Suppressor macrophage treated with lipopolysaccharide for 4 hours (primary cell): ENCODE data around the gene CLHC1.
"Not testable (repeated sequence)": the region's sequence is repeated elsewhere in the genome, so short reads cannot be mapped to it uniquely, and the experiment has no call there.

Experiments used
- DNase-seq: peaks from one replicate; pipeline ENCODE4 v3.0.0-alpha.2; 2020

Gene CLHC1

DNA sequence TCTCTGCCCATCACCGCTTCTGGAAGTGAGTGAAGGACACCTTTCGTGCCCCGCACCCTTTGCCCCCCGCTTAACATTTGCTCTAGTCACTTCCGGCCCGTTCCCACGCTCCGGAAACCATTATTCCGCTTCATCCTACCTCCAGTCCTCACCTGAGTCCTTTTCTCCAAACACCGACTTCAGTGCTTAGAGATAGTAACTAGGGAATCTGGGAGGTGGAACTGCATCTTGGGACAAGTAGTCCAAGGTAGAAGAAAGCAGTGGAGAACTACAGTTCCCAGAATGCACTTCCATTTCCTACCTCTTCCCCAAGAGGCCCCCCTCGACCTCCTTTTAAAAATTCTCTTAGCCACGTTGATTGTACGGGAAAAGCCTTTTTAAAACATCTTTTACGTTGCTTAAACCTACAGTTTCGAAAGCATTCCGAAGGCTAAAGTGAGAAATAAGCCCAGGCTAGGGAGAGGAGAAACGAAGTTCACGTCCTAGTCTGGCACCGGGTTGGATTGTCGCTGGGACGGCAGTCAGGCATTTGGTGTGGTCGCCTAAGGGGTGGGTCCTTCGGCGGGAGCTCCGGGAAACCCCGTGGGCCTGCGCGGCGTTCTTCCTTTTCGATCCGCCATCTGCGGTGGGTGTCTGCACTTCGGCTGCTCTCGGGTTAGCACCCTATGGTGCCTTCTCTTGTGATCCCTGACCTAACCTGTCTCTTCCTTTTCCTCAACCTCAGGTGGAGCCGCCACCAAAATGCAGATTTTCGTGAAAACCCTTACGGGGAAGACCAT is at the start of gene CLHC1, which contains the start of gene RPS27A:
TSS of gene CLHC1 (minus strand) at position 210 of the 779 bp plus-strand sequence. CDS start 9,882 bp downstream, outside the sequence.
TSS of gene RPS27A (plus strand) at position 605 of the 779 bp plus-strand sequence. CDS start at position 742, 137 bp downstream.
- DNase-seq, result peak; percentile 91

DNA sequence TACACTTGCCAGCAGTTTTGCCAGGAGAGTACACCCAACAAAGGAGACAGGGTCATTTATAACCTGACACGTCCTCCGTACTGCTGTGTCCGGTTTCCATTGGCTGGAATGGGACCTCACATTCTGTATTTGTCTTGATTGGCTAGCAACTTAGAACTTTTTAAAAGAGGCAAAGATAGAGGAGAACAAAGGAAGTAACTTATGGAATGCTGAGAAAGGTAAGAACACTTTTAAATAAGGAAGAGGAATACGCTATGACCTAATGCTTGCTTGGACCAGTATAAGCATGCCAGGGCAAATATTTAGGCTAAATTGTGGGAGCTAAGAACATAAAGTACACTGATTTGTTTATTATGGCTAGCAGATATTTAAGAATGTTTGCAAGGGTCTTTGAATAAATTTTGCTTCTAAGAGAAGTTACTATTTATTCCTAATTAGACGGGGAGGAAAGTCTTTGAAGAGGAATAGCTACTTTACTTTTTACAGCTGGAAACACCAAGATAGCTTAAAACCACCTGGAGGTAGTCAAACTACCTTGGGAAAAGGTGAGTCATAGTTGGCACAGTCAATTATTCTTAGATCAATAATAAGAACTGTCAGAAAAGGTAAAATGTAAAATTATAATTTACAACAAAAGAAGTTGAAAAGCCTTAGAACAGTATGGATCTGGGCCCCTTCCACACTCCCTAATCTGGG is 48.9 kb upstream of the CLHC1 start:
- not testable (repeated sequence) for DNase-seq

DNA sequence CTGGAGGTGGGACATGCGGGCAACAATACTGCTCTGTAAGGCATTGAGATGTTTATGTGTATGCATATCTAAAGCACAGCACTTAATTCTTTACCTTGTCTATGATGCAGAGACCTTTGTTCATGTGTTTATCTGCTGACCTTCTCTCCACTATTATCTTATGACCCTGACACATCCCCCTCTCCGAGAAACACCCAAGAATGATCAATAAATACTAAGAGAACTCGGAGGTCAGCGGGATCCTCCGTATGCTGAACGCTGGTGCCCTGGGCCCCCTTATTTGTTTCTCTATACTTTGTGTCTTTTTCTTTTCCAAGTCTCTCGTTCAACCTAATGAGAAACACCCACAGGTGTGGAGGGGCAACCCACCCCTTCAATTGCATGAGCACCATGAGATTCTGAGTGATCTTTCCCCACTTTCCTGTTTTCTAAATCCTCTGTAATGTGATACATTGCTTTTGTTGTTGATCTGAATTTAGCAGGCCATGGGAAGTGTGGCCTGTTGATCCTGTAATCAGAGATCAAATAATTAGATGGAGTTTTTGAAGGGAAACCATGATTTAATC is 47.8 kb upstream of the CLHC1 start:
- not testable (repeated sequence) for DNase-seq

DNA sequence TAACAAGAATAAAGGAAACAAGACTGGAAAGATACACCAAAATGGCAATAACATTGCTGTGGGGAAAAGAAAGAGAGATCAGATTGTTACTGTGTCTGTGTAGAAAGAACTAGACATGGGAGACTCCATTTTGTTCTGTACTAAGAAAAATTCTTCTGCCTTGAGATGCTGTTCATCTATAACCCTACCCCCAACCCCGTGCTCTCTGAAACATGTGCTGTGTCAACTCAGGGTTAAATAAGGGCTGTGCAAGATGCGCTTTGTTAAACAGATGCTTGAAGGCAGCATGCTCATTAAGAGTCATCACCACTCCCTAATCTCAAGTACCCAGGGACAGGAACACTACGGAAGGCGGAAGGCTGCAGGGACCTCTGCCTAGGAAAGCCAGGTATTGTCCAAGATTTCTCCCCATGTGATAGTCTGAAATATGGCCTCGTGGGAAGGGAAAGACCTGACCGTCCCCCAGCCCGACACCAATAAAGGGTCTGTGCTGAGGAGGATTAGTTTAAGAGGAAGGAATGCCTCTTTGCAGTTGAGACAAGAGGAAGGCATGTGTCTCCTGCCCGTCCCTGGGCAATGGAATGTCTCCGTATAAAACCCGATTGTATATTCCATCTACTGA is 47.2 kb upstream of the CLHC1 start:
- not testable (repeated sequence) for DNase-seq

DNA sequence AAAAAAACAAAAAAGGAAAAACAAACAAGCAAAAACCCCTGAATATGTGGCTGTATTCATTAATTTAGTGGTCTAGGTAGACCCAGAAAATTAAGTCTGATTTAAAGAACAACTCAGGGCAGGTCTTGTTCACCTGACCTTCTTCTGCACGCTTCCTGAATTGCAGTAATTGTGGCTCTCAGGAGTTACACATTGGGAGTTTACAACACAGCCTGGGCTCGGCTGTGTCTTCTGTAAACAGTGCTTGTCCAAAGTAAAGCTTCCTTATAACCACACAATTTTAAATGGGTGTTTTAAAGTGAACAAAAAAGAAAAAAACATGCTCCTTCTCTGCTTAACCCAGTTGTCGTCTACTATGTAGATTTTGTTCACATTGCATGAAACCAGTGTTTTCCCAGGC is 45.2 kb upstream of the CLHC1 start:
- DNase-seq, result no peak

DNA sequence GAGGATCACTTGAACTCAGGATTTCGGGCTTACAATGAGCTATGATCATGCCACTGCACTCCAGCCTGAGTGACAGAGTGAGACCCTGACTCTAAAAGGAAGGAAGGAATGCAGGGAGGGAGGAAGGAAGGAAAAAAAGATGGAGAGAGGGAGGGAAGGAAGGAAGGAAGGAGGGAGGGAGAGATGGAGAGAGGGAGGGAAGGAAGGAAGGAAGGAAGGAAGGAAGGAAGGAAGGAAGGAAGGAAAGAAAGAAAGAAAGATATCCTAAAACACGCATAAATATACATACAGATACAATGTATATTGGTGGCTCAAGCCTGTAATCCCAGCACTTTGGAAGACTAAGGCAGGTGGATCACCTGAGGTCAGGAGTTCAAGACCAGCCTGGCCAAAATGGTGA is 42.3 kb upstream of the CLHC1 start:
- DNase-seq, result not testable (repeated sequence)

DNA sequence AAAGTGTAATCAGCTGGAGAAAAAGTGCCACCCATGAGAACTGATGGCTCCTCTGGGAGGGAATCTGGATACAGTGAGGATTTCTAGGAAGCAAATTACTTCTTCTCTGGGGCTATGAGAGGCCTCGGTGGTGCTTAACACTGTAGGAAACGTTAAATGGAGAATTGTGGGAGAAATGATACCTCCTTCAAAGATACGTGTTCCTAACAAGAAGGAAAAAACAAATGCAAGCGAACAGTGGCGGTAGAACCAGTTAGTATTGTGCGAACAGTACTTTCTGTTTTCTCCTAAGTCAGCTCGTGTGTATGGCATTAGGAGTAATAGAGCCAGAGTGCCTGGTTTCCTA is 37.5 kb upstream of the CLHC1 start:
- DNase-seq, result no peak

DNA sequence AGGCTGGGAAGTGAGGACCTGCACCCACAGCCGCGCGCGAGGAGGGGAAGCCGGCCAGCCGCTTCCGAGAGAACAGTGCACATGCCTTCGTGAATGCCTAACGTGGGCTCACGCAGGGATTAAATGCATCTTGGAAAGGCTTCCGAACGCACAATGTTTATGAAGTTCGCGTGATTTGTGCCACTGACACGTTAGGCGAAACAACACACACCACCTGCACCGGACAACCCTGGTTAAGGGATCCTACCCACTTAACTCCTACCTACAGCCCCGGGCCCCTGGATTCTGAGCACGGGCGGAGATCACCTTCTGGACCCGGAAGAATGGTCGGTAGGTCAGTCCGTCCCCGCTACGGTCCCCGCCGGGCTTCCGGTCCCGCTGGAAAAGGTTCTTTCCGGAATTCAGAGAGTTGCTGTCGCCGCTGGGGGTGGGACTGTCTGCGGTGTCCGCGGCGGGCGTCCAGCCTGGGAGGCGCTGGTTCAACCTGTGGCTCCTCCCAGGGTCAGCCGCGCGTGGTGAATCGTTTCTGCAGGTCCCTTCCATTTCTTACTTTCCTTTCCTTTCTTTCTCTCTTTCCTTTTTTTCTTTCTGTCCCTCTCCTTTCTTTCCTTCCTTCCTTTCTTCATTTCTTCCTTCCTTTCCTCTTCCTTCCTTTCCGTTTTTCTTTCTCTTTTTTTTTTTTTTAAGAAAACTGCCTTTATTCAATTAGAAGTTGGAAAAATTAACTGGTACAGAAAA is 37.0 kb upstream of the CLHC1 start, which contains the start of gene MTIF2:
TSS of gene MTIF2 (minus strand) at position 325 of the 738 bp plus-strand sequence. CDS start 5,373 bp downstream, outside the sequence.
- DNase-seq, result peak; percentile 96

DNA sequence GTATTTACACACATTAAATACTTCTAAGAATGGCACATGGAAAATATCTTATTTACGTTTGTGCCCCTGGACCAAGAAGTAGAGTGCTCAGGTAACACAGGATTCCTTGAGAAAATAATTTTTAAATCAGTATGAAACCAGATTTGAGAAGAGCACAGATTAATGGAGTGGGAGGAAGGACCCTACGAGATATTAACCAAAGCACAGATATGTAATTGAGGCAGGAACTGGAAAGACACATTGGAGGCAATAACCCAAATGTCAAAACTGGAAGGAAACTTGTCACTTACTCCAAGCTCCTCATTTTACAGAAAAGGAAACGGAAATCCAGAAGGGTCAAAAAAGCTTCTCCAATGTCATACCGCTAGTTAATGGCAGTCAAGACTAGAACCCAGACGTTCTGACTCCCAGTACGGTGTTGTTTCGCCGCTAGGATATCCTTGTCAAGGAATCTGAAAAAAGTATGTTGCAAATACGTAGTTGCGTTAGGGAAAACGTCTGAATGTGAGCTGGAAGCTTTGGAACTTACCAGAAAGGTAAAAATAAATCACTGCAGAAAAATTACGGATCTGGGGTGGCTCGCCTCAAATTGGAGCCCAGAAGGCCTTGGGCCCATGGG is 36.3 kb upstream of the CLHC1 start:
- DNase-seq, result peak; percentile 17

DNA sequence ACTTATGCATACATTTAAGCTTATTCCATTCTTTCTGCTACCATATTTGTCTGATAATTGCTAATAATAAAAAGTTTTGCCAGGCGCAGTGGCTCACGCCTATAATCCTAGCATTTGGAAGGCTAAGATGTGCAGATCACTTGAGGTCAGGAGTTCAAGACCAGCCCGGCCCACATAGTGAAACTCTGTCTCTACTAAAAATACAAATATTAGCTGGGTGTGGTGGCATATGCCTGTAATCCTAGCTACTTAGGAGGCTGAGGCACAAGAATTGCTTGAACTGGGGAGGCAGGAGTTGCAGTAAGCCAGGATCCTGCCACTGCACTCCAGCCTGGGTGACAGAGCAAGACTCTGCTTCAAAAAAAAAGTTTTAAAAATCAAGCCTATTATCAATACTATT is 27.5 kb upstream of the CLHC1 start:
- DNase-seq, result not testable (repeated sequence)

DNA sequence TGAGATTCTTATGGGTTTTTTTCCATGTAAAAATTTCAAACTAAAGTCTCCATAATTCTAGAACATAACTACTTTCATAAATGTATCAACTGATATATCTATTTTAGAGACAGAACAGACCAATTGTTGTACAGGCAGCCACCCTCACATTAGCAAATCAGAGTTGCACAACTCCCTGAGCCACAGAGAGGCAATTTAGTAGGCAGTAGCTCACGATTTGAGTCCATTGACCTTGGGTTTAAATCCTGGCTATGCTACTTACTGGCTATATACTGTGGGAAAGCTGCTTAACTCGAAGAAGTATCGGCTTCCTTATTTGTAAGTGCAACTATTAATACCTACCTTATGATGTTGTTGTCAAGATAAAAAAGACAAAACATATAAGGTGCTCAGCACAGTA is 20.7 kb upstream of the CLHC1 start:
- DNase-seq, result no peak

DNA sequence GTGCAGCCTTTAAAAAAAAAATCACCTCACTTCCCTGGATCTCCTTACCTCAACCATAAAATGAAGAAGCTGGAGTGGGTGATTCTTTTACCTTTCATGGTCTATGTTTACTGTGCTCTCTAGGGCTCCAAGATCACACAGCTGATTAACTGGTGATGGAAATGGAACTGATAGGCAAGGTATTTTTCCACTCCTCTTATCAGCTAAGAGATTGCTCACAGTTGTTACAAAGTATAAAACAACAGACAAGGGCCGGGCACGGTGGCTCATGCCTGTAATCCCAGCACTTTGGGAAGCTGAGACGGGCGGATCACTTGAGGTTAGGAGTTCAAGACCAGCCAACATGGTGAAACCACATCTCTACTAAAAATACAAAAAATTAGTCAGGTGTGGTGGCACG is 14.9 kb upstream of the CLHC1 start:
- DNase-seq, result no peak

DNA sequence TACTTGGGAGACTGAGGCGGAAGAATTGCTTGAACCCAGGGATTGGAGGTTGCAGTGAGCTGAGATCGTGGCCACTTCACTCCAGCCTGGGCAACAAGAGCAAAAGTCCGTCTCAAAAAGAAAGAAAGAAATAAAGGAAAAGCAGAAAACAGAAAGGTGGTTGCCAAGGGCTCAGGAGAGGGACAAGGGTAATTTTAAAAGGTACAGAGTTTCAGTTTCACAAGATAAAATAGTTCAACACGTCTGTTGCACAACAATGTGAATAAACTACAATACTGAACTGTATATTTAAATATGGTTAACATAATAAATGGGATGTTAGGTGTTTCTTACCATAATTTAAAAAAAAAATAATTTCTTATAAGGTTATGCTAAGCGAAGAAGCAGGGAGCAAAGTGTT is 13.3 kb upstream of the CLHC1 start:
- DNase-seq, result no peak

DNA sequence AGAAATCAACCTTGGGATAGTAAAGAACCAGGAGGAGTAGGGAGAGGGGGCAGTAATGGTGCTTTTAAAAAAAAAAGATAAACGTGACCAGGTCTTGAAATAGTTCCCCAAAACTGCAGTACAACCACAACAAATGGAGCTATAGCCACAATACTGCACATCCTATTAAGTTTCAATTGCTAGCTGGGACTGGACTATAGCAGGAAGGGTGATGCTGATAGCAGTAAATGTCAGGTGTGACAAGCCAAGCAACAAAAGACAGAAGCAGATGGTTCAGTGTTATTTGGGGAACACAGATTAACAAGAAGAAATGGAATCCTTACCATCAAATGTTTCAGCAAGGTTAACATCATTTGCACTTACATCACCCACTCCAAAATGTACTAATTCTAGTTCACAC is 10.5 kb upstream of the CLHC1 start:
- DNase-seq, result no peak

DNA sequence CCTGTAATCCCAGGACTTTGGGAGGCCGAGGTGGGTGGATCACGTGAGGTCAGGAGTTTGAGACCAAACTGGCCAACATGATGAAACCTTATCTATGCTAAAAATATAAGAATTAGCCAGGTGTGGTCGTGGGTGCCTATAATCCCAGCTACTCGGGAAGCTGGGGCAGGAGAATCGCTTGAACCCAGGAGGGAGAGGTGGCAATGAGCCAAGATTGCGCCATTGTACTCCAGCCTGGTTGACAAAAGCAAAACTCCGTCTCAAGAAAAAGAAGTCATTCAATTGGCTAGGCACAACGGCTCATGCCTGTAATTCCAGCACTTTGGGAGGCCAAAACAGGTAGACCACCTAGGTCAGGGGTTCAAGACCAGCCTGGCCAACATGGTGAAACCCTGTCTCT is 9.5 kb upstream of the CLHC1 start:
- not testable (repeated sequence) for DNase-seq

DNA sequence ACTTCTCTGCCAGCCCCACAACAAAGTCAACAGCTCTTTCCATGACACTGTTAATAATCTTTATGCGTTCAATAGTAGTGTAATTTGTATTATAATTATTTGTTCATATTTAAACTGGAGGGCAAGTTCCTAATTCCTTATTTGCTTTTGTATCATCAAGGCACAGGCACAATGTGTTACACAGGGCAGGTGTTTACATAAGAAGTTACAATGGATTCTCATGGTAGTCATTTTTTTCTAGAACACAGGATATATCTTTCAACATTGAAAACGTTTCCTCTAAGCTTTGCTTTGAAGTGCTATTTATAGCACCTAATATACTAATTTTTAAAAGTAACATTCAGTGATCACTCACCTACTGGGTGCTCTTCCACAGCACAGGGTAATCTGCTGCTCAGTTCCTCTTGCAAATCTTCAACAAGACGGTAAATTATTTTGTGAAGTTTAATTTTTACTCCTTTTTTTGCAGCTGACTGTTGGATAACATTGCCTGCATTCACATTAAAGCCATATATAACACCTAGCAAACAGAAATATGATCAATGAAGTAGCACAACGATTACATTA is 7.6 kb upstream of the CLHC1 start:
- DNase-seq, result no peak

DNA sequence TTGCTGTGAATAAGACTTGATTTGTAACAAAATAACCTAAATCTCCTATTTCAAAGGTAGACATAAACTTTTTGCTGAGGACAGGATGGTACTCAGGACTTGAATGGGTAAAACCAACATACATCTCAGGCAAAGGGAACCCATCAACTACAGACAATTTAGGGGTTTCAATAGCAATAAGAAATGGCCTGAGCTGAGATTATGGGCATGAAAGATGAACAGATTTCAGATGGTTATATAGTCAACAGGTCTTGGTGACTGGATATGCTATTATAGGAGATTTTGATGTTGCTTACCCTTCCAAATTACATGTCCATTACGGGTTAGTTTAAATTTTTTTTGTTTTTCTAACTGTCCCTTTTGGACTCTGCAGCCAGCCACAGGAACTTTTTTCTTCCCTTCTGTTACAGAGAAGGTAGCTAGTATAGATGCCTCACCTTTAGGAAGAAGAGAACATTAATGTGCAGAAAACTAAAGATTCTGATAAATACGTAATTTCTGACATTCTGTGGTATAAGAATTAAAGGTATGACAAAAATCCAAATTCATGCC is 5.0 kb upstream of the CLHC1 start:
- DNase-seq, result no peak

DNA sequence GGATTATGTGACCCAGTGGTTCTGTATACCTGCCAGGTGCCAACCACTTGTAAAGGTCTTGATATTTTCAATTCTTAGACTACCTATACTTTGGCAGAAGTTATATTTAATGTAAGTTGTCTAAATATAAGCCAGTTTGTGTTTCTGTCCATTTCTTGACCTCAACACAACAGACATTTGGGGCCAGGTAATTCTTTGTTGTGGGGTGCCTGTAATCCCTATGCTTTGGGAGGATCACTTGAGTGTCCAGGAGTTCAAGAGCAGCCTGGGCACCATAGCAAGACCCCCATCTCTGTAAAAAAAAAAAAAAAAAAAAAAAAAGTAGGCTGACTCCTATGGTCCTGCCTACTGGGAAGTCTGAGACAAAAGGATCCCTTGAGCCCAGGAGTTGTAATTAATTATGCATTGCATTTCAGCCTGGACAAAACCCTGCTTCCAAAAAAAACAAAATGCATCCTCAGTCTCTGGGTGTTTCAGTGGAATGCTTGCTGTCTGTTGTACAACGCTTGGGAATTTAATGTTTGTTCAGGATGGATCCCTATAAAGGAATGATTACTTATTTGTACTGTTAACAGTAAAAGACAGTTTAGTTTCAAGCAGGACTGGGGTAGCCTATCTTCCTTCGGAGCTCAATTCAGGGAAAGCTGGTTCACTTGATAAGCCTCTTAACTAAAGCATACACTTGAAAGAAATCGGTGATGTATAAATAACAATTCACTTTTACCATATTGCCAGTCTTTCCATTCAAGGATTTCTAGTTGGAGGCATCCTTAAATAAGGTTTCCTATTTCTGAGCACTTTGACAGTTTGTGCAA is 3.8 kb upstream of the CLHC1 start:
- DNase-seq, result no peak

DNA sequence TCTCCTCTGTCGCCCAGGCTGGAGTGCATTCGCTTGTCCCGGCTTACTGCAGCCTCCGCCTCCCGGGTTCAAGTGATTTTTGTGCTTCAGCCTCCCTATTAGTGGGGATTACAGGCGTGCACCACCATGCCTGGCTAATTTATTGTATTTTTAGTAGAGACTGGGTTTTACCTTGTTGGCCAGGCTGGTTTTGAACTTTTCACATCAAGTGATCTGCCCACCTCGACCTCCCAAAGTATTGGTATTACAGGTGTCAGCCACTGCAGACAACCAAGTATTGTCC is 1.5 kb upstream of the CLHC1 start:
- DNase-seq, result no peak

DNA sequence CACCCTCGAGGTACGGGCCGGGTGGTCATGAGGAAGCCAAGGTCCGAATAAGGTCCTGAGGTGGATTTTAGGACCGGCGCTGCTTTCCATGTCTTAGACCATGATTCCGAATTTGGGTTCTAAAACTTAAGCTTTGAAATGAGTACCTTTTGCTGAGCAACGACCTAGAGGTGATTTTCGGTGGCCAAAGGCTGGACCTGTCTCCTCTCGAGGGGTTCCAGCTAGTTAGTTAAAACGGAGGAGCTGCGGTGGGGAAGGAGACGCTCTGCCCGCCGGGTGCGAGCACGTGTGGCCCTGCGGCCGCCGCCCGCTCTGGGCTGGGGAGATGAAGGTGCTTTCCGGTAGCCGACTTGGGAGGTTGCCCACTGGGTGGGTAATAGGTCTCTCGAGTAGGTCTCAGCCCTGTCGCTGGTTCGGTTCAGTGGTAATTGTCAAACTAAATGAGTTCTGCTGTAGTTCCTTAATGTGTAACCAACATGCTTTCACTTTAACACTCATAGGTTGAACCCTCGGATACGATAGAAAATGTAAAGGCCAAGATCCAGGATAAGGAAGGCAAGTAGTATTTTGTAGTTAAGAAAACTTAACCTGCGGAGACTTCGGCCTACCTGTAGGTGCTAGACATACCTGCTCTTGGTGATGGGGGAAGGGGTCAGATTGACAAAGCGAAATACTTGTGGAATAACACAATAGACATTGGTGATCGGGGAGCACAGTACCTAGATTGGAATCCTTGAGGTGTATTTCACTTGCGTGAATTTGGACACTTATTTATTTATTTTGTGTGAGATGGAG is 967 bp upstream of the CLHC1 start:
- DNase-seq, result peak; percentile 42
